ENCODE data around the gene RNASEH2C. TPM values are rescaled to one million over a fixed set of nuclear protein-coding genes. Genes with fewer than 3 reads are reported as not detected.

The RNASEH2C gene
- polyA plus RNA-seq, 1 of the 3 experiments (the other 2 are of a cell fraction): 43.9 TPM

GRCh38 chr11:65730461-65730860, 9.9 kb upstream of the RNASEH2C start:
- ChIA-PET CTCF (interaction anchor here (1.1 kb wide), 1 partner anchor 19 kb away, joined by 8 read pairs; the partner anchor contains the start of gene KAT5), POLR2A (no interaction called here)
- H3K27ac ChIP-seq (ENCODE audit: low read depth in 2 of 2, low read length in 1 of 2): no peak overlapping the region
- TF ChIP-seq REST (IDR thresholded peaks at IDR 0.05; ENCODE audit: low read depth, low read length) (no peak), RXRA (IDR thresholded peaks at IDR 0.05; ENCODE audit: borderline replicate concordance, low read depth) (no peak), NFIC (IDR thresholded peaks at IDR 0.05; ENCODE audit: borderline replicate concordance) (no peak), RAD21 (IDR thresholded peaks at IDR 0.05; ENCODE audit: low read length) (no peak), MXI1 (IDR thresholded peaks at IDR 0.05; ENCODE audit: low read depth, low read length) (no peak), CTCF (IDR thresholded peaks at IDR 0.05) (no peak), ELF1 (IDR thresholded peaks at IDR 0.05) (no peak), TCF12 (IDR thresholded peaks at IDR 0.05) (no peak), TEAD4 (IDR thresholded peaks at IDR 0.05; ENCODE audit: borderline replicate concordance, insufficient read depth) (no peak), EZH2phosphoT487 (IDR thresholded peaks at IDR 0.05; ENCODE audit: borderline replicate concordance, low read depth) (no peak), YY1 (IDR thresholded peaks at IDR 0.05; ENCODE audit: low read depth) (no peak), SIN3A (IDR thresholded peaks at IDR 0.05; ENCODE audit: borderline replicate concordance, low read depth, low read length) (no peak), NRF1 (IDR thresholded peaks at IDR 0.05; ENCODE audit: low read depth, low read length) (no peak), RCOR1 (IDR thresholded peaks at IDR 0.05; ENCODE audit: low read length) (no peak), USF2 (IDR thresholded peaks at IDR 0.05; ENCODE audit: borderline replicate concordance, low read depth, low read length) (no peak), POLR2AphosphoS5 (IDR thresholded peaks at IDR 0.05; ENCODE audit: low read depth, low read length) (no peak)
- H3K27me3 ChIP-seq (ENCODE audit: insufficient read depth): no peaks in the 10 kb centered on the region
- no peak overlapping the region for H3K9ac ChIP-seq
- no peak for DNase-seq
- H3K36me3 ChIP-seq (replicated peaks in 1 of 2; ENCODE audit: control insufficient read depth in 1 of 2, insufficient read depth in 2 of 2, low read length in 1 of 2): no peaks in the 10 kb centered on the region
- no peaks in the 10 kb centered on the region for H4K20me1 ChIP-seq (ENCODE audit: insufficient read depth)
- no peaks in the 10 kb centered on the region for H3K4me1 ChIP-seq (ENCODE audit: control insufficient read depth in 1 of 2, insufficient read depth in 2 of 2, low read depth in 1 of 2, low read length in 1 of 2)
- H3K4me2 ChIP-seq: no peak overlapping the region
- H3K79me2 ChIP-seq (ENCODE audit: insufficient read depth): no peaks in the 10 kb centered on the region
- H3K4me3 ChIP-seq (ENCODE audit: low read depth in 2 of 2, low read length in 1 of 2): no peak overlapping the region
- 0 out of 2 replicates have a peak, but pooled peaks cover 7% of the 10 kb centered on the region for H3K9me3 ChIP-seq
- no peaks in the 10 kb centered on the region for H3K9me2 ChIP-seq
- H2AFZ ChIP-seq (ENCODE audit: low read depth): no peak overlapping the region
- H3F3A ChIP-seq (replicated peaks; ENCODE audit: insufficient read depth): no peaks in the 10 kb centered on the region
- 22% methylated on average over 5 of the region's 5 CpGs for WGBS (ENCODE audit: low lambda C conversion rate)
